Esophagus muscularis mucosa (tissue), 4 donors: ENCODE results near the gene HNRNPL. TPM values are rescaled to one million over a fixed set of nuclear protein-coding genes. Genes with fewer than 3 reads are reported as not detected.
"Not testable (repeated sequence)": the region's sequence is repeated elsewhere in the genome, so short reads cannot be mapped to it uniquely, and the experiment has no call there.

ENCODE experiments used
- DNase-seq: peaks from one replicate; pipeline ENCODE4 v3.0.0-alpha.2; 2017; ENCODE audit errors: extremely low spot score
- H3K27ac ChIP-seq, 4 donors: fragments of 200-600 bp; sonication (generic); replicated peaks in 1 of 4; 1 replicate in 3 of 4; 2 replicates in 1 of 4; pipeline ENCODE4 v1.5.1; 2016 to 2019; ENCODE audit warnings: mild to moderate bottlenecking in 1 of 4
- H3K27me3 ChIP-seq, 4 donors: fragments of 200-600 bp; sonication (generic); one replicate each; pipeline versions ENCODE4 v1.5.1 to v1.6.0; 2016 to 2019
- H3K36me3 ChIP-seq, 4 donors: fragments of 200-600 bp; sonication (generic); one replicate each; pipeline ENCODE4 v1.5.1; 2016 to 2019
- H3K4me1 ChIP-seq, 4 donors: fragments of 200-600 bp; sonication (generic); one replicate each; pipeline ENCODE4 v1.5.1; 2016 to 2019
- H3K4me3 ChIP-seq, 4 donors: fragments of 200-600 bp; sonication (generic); 1 replicate in 2 of 4; 2 replicates in 2 of 4; pipeline ENCODE4 v1.5.1; 2016 to 2019; ENCODE audit warnings: mild to moderate bottlenecking in 4 of 4, moderate library complexity in 1 of 4
- H3K9me3 ChIP-seq, 4 donors: fragments of 200-600 bp; sonication (generic); 1 replicate in 3 of 4; 2 replicates in 1 of 4; pipeline ENCODE4 v1.5.1; 2016 to 2019
- EP300 ChIP-seq: sonication (generic); formaldehyde crosslinking; IDR thresholded peaks from one replicate; pipeline ENCODE4 v1.6.1; 2017; ENCODE audit warnings: antibody characterized with exemption
- POLR2A ChIP-seq: fragments of 450-650 bp; IDR thresholded peaks from one replicate; pipeline ENCODE4 v1.6.1; 2017; ENCODE audit warnings: antibody characterized with exemption, moderate library complexity, mild to moderate bottlenecking, low read depth
- POLR2AphosphoS5 ChIP-seq, 2 donors: sonication (generic); formaldehyde crosslinking; IDR thresholded peaks; one replicate each; pipeline ENCODE4 v1.6.1; 2017; ENCODE audit warnings: antibody characterized with exemption in 2 of 2
- WGBS: methylation state at CpG from one replicate; pipeline ENCODE4 v1.1.5; 2018; 5-methylcytosine and 5-hydroxymethylcytosine counted together
- intact Hi-C: fragments of 100-400 bp; cut with DNase I; formaldehyde crosslinking; loops from one replicate; pipeline ENCODE4 v1.15.1; 2023
- total RNA-seq, 4 donors: library from RNA; depleted of rRNA; stranded (reverse); fragments of >200 nt; gene quantifications; one replicate each; pipeline versions ENCODE4 v1.1.0 to v1.2.1, GENCODE V29; 2016
- TF ChIP-seq, protein P1 (sequence below), 3 experiments: fragments of 200-600 bp in 2 of 3; fragments of 450-650 bp in 1 of 3; sonication (generic) in 2 of 3; IDR thresholded peaks; one replicate each; pipeline ENCODE4 v1.5.1; 2017 to 2019; ENCODE audit warnings: antibody characterized with exemption in 3 of 3, mild to moderate bottlenecking in 2 of 3, moderate library complexity in 1 of 3

The HNRNPL gene
- total RNA-seq, 4 donors from 2014 or later: 126 to 202 (median 180) TPM

- Histone ChIP-seq H3K4me1 (peaks cover 0 to 4% (median 0%) of the 10 kb centered on the region in 4 donors), H3K27me3 (no peaks in the 10 kb centered on the region), H3K27ac (no peak overlapping the region), H3K9me3 (no peaks in the 10 kb centered on the region), H3K36me3 (peaks cover 0 to 7% (median 2%) of the 10 kb centered on the region in 4 donors), H3K4me3 (no peak overlapping the region)
- TF ChIP-seq, protein P1, sequence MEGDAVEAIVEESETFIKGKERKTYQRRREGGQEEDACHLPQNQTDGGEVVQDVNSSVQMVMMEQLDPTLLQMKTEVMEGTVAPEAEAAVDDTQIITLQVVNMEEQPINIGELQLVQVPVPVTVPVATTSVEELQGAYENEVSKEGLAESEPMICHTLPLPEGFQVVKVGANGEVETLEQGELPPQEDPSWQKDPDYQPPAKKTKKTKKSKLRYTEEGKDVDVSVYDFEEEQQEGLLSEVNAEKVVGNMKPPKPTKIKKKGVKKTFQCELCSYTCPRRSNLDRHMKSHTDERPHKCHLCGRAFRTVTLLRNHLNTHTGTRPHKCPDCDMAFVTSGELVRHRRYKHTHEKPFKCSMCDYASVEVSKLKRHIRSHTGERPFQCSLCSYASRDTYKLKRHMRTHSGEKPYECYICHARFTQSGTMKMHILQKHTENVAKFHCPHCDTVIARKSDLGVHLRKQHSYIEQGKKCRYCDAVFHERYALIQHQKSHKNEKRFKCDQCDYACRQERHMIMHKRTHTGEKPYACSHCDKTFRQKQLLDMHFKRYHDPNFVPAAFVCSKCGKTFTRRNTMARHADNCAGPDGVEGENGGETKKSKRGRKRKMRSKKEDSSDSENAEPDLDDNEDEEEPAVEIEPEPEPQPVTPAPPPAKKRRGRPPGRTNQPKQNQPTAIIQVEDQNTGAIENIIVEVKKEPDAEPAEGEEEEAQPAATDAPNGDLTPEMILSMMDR (IDR thresholded peaks at IDR 0.05): no peak
- no peak for TF ChIP-seq EP300
- WGBS: 92% methylated on average over 17 of the region's 17 CpGs
- intact Hi-C loops: no loop called here
- no peak for DNase-seq
Measured at GRCh38 chr19:38808741-38809140, 41.0 kb downstream of the HNRNPL start.

DNA sequence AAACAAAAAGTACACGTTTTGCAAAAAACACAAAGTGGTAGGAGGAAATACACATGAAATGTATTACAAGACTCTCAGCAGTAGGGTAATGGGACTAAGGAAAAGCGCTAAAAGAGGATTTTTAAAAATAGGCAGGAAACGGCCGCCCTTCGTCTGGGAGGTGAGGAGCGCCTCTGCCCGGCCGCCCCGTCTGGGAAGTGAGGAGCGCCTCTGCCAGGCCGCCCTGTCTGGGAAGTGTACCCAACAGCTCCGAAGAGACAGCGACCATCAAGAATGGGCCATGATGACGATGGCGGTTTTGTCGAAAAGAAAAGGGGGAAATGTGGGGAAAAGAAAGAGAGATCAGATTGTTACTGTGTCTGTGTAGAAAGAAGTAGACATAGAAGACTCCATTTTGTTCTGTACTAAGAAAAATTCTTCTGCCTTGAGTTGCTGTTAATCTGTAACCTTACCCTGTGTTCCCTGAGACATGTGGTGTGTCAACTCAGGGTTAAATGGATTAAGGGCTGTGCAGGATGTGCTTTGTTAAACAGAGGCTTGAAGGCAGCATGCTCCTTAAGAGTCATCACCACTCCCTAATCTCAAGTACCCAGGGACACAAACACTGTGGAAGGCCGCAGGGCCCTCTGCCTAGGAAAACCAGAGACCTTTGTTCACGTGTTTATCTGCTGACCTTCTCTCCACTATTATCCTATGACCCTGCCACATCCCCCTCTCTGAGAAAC is 42.2 kb downstream of the HNRNPL start:
- H3K36me3 ChIP-seq, intact Hi-C loops, DNase-seq, H3K27me3 ChIP-seq, H3K4me1 ChIP-seq, H3K27ac ChIP-seq, H3K4me3 ChIP-seq, H3K9me3 ChIP-seq: not testable (repeated sequence)
- 89% methylated on average over 18 of the region's 18 CpGs for WGBS

- H3K27ac ChIP-seq: no peak overlapping the region
- H3K36me3 ChIP-seq: peaks cover 0 to 13% (median 5%) of the 10 kb centered on the region in 4 donors
- no peak for DNase-seq
- H3K4me1 ChIP-seq: peaks cover 0 to 4% (median 0%) of the 10 kb centered on the region in 4 donors
- no peak overlapping the region for H3K4me3 ChIP-seq
- TF ChIP-seq POLR2A (no peak), POLR2AphosphoS5 (IDR thresholded peaks at IDR 0.05) (no peak), EP300 (no peak)
- TF ChIP-seq, protein P1 (IDR thresholded peaks at IDR 0.05): no peak
- H3K9me3 ChIP-seq: no peaks in the 10 kb centered on the region
- intact Hi-C loops: no loop called here
- 88% methylated on average over 6 of the region's 6 CpGs for WGBS
- no peaks in the 10 kb centered on the region for H3K27me3 ChIP-seq
Measured at GRCh38 chr19:38806371-38806770, 43.4 kb downstream of the HNRNPL start.

DNA sequence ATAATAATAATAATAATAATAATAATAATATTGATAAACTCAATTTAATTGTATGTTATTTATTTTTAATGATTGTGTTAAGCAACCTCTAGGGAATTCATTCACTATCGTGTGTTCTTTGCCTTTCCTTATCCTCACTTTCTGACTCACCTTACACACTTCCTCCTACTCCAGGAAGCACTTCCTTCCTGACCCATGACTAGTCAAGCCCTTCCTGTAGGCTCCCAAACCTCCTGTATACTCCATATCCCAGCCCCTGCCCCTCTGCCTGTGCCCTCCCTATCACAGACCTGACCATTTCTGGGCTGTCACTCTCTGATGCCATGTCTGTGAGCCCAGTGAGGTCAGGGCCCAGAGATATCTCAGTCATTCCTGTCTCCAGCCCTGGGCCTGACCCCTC is 44.6 kb downstream of the HNRNPL start:
- no peak overlapping the region for H3K4me3 ChIP-seq
- whole genome bisulfite sequencing: 56% methylated on average over 1 of the region's 1 CpG
- H3K4me1 ChIP-seq: peaks cover 0 to 4% (median 0%) of the 10 kb centered on the region in 4 donors
- no peak overlapping the region for H3K27ac ChIP-seq
- H3K36me3 ChIP-seq: peaks cover 0 to 13% (median 5%) of the 10 kb centered on the region in 4 donors
- no peak for TF ChIP-seq EP300
- TF ChIP-seq, protein P1 (IDR thresholded peaks at IDR 0.05): no peak
- no peak for TF ChIP-seq POLR2A
- no peak for TF ChIP-seq POLR2AphosphoS5 (IDR thresholded peaks at IDR 0.05)
- no peaks in the 10 kb centered on the region for H3K9me3 ChIP-seq
- DNase-seq: no peak
- no peaks in the 10 kb centered on the region for H3K27me3 ChIP-seq
- intact Hi-C loops: no loop called here

- H3K27me3 ChIP-seq: no peaks in the 10 kb centered on the region
- H3K27ac ChIP-seq: no peak overlapping the region
- DNase-seq: no peak
- TF ChIP-seq, protein P1 (IDR thresholded peaks at IDR 0.05): no peak
- TF ChIP-seq EP300 (no peak), POLR2A (no peak), POLR2AphosphoS5 (IDR thresholded peaks at IDR 0.05) (no peak)
- no peaks in the 10 kb centered on the region for H3K9me3 ChIP-seq
- H3K36me3 ChIP-seq: peaks cover 0 to 13% (median 5%) of the 10 kb centered on the region in 4 donors
- WGBS: 85% methylated on average over 10 of the region's 10 CpGs
- intact Hi-C loops: no loop called here
- no peak overlapping the region for H3K4me3 ChIP-seq
- peaks cover 0 to 4% (median 0%) of the 10 kb centered on the region in 4 donors for H3K4me1 ChIP-seq
Measured at GRCh38 chr19:38803543-38803942, 46.2 kb downstream of the HNRNPL start.
